ENCODE results near the gene CHRM4. TPM values are rescaled to one million over a fixed set of nuclear protein-coding genes. Genes with fewer than 3 reads are reported as not detected.

CHRM4 gene
- total RNA-seq, 2 donors from 2014 or later = not detected

DNA sequence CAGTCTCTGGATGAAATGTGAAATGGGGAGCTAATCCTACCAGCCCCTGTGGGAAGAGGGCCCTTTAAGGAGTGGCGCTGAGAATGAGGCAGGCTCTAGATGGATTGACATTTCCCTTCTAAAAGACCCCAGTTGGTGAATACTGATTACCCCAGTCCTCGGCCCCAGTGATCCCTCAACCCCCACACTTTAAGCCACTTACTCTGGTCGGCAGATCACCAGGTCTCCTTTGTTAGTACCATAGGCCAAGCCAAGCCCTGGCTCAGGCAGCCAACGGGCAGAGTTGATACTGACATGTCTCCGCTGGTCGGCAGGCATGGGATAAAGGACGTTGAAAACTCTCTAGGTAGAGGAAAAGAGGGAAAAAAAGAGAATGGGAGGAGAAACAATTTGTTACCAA, 26.1 kb upstream of the CHRM4 start:
- ATAC-seq = no peak
- DNase-seq = no peak
- no peak overlapping the region for H3K27ac ChIP-seq
- H3K4me1 ChIP-seq = no peaks in the 10 kb centered on the region
- H3K4me3 ChIP-seq = no peak overlapping the region
- intact Hi-C loops (cut with DNase I) = no loop called here
- 91 to 92% methylated on average over 7 of the region's 7 CpGs for WGBS, 2 donors
- no peaks in the 10 kb centered on the region for H3K27me3 ChIP-seq
- H3K36me3 ChIP-seq (replicated peaks in 1 of 2; ENCODE audit: insufficient read depth in 1 of 2, low read depth in 2 of 2) = peaks cover 0 to 9% of the 10 kb centered on the region in 2 donors
- H3K9me3 ChIP-seq = no peaks in the 10 kb centered on the region
- no peak for TF ChIP-seq POLR2A (IDR thresholded peaks at IDR 0.05)
- TF ChIP-seq, protein P1, sequence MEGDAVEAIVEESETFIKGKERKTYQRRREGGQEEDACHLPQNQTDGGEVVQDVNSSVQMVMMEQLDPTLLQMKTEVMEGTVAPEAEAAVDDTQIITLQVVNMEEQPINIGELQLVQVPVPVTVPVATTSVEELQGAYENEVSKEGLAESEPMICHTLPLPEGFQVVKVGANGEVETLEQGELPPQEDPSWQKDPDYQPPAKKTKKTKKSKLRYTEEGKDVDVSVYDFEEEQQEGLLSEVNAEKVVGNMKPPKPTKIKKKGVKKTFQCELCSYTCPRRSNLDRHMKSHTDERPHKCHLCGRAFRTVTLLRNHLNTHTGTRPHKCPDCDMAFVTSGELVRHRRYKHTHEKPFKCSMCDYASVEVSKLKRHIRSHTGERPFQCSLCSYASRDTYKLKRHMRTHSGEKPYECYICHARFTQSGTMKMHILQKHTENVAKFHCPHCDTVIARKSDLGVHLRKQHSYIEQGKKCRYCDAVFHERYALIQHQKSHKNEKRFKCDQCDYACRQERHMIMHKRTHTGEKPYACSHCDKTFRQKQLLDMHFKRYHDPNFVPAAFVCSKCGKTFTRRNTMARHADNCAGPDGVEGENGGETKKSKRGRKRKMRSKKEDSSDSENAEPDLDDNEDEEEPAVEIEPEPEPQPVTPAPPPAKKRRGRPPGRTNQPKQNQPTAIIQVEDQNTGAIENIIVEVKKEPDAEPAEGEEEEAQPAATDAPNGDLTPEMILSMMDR (IDR thresholded peaks at IDR 0.05) = no peak

DNA sequence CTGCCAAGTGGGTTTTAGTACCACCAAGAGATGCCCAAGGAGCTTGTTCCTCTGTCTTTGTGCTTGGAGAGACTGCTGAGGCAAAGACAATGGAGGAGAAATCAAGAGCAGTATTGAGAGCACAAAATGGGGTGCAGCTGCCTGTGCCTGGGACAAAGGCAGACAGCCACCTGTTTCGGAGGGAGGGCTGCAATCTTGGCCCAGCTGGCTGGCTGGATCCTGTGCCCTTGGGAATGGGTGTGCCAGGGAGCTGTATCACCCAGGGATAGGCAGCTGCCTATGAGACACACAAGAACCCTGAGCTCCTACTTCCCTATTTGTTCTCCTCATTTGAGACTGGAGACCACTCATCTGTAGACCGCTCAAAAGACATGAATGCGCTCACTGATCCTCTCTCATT, 23.3 kb upstream of the CHRM4 start:
- Histone ChIP-seq H3K27me3 (no peaks in the 10 kb centered on the region), H3K4me1 (no peaks in the 10 kb centered on the region), H3K4me3 (no peak overlapping the region), H3K27ac (no peak overlapping the region), H3K9me3 (no peaks in the 10 kb centered on the region), H3K36me3 (replicated peaks in 1 of 2; ENCODE audit: insufficient read depth in 1 of 2, low read depth in 2 of 2) (peaks cover 0 to 8% of the 10 kb centered on the region in 2 donors)
- WGBS, 2 donors = 48 to 66% methylated on average over 2 to 3 of the region's 3 CpGs
- TF ChIP-seq, protein P1 (IDR thresholded peaks at IDR 0.05) = no peak
- TF ChIP-seq POLR2A (IDR thresholded peaks at IDR 0.05) = no peak
- intact Hi-C loops (cut with DNase I) = no loop called here
- DNase-seq = no peak
- ATAC-seq = no peak

GRCh38 chr11:46414466-46414796, 22.9 kb upstream of the CHRM4 start:
- ATAC-seq (no peak), DNase-seq (no peak)
- Histone ChIP-seq H3K4me1 (no peaks in the 10 kb centered on the region), H3K27me3 (no peaks in the 10 kb centered on the region), H3K4me3 (no peak overlapping the region), H3K36me3 (replicated peaks in 1 of 2; ENCODE audit: insufficient read depth in 1 of 2, low read depth in 2 of 2) (peaks cover 0 to 9% of the 10 kb centered on the region in 2 donors), H3K9me3 (no peaks in the 10 kb centered on the region), H3K27ac (no peak overlapping the region)
- intact Hi-C loops (cut with DNase I) = no loop called here
- TF ChIP-seq POLR2A (IDR thresholded peaks at IDR 0.05) = no peak
- 93 to 96% methylated on average over 4 to 5 of the region's 5 CpGs for WGBS, 2 donors

GRCh38 chr11:46413760-46414465, 22.3 kb upstream of the CHRM4 start:
- H3K36me3 ChIP-seq (replicated peaks in 1 of 2; ENCODE audit: insufficient read depth in 1 of 2, low read depth in 2 of 2) = peaks cover 0 to 12% of the 10 kb centered on the region in 2 donors
- no peak overlapping the region for H3K27ac ChIP-seq
- no peak overlapping the region for H3K4me3 ChIP-seq
- H3K4me1 ChIP-seq = no peaks in the 10 kb centered on the region
- ATAC-seq = no peak
- no peaks in the 10 kb centered on the region for H3K9me3 ChIP-seq
- 95 to 96% methylated on average over 9 of the region's 9 CpGs for WGBS, 2 donors
- H3K27me3 ChIP-seq = no peaks in the 10 kb centered on the region
- TF ChIP-seq, protein P1 (IDR thresholded peaks at IDR 0.05) = no peak
- TF ChIP-seq POLR2A (IDR thresholded peaks at IDR 0.05) = no peak
- no peak for DNase-seq
- intact Hi-C loops (cut with DNase I) = no loop called here

DNA sequence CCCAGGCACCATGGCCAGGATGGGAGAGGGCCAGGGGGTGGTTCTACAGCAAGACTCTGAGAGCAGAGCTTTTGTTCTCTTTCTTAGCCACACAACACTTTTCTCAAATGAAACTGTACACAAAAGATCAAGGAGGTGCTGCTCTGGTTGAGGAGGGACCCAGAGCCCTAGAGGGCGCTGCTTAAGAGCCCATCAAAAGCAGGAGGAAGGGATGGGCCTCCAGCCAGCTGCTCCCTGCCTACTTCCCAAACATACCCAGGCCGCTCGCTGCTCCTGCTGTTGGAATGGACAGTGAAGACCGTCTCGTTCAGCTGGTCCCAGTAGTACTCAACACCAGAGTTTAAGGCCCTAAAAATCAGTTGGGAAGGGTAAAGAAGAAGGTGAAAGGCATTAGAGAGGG, 18.4 kb upstream of the CHRM4 start:
- TF ChIP-seq POLR2A (IDR thresholded peaks at IDR 0.05) = no peak
- TF ChIP-seq, protein P1 (IDR thresholded peaks at IDR 0.05) = no peak
- Histone ChIP-seq H3K9me3 (no peaks in the 10 kb centered on the region), H3K36me3 (replicated peaks in 1 of 2; ENCODE audit: insufficient read depth in 1 of 2, low read depth in 2 of 2) (peaks cover 0 to 22% of the 10 kb centered on the region in 2 donors), H3K27ac (no peak overlapping the region), H3K4me1 (no peaks in the 10 kb centered on the region), H3K4me3 (no peak overlapping the region), H3K27me3 (no peaks in the 10 kb centered on the region)
- ATAC-seq (no peak), DNase-seq (no peak)
- WGBS, 2 donors = 81 to 87% methylated on average over 5 of the region's 5 CpGs
- intact Hi-C loops (cut with DNase I) = no loop called here

All from body of pancreas (tissue), 4 donors.